Measurements from ENCODE around the gene FAM78A.

Gene FAM78A, protein sequence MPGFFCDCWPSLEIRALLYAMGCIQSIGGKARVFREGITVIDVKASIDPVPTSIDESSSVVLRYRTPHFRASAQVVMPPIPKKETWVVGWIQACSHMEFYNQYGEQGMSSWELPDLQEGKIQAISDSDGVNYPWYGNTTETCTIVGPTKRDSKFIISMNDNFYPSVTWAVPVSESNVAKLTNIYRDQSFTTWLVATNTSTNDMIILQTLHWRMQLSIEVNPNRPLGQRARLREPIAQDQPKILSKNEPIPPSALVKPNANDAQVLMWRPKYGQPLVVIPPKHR

GRCh38 chr9:131276094-131276888, at the start of gene FAM78A:
Gene FAM78A (minus strand): TSS chr9:131276510. CDS start chr9:131276179, 331 bp downstream.
- peak within 1 kb of the TSS; percentile 46 for H3K27ac ChIP-seq

GRCh38 chr9:131324736-131325679, 48.7 kb upstream of the FAM78A start:
- H3K27ac ChIP-seq, result no peak overlapping the region
- TF ChIP-seq CTCF (conservative IDR thresholded peaks at IDR 0.05), result no peak
- no peak for TF ChIP-seq ZFX (IDR thresholded peaks at IDR 0.05)

More at GRCh38 chr9:131276094-131276888, at the start of gene FAM78A:
- no peak for TF ChIP-seq ZFX (IDR thresholded peaks at IDR 0.05)

GRCh38 chr9:131323629-131324028, 47.3 kb upstream of the FAM78A start:
- no peak overlapping the region for H3K27ac ChIP-seq
- TF ChIP-seq ZFX (IDR thresholded peaks at IDR 0.05) (no peak), CTCF (conservative IDR thresholded peaks at IDR 0.05) (no peak)

GRCh38 chr9:131320031-131320685, 43.8 kb upstream of the FAM78A start:
- no peak overlapping the region for H3K27ac ChIP-seq
- TF ChIP-seq ZFX (IDR thresholded peaks at IDR 0.05) (no peak), CTCF (conservative IDR thresholded peaks at IDR 0.05) (no peak)

DNA sequence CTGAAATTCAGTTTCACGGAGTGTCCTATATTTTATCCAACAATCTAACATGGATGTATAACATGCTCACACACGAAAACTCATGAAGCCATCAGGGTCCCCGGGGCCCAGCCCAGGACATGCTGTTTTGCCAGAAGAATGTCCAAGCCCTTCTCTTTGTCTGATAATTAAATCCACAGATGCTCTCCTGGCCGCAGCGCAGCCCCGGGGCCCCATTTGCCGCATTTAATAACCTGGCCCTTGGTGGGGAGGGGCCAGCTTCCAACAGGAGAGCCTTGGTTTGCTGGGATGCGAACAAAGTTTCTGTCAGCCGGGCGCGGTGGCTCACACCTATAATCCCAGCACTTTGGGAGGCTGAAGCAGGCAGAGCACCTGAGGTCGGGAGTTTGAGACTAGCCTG, 43.2 kb upstream of the FAM78A start:
- no peak for TF ChIP-seq CTCF (conservative IDR thresholded peaks at IDR 0.05)
- no peak for TF ChIP-seq ZFX (IDR thresholded peaks at IDR 0.05)
- H3K27ac ChIP-seq, result no peak overlapping the region

GRCh38 chr9:131318231-131319085, 42.1 kb upstream of the FAM78A start:
- H3K27ac ChIP-seq, result no peak overlapping the region
- TF ChIP-seq CTCF (conservative IDR thresholded peaks at IDR 0.05) (no peak), ZFX (IDR thresholded peaks at IDR 0.05) (no peak)
